Fibroblast of pulmonary artery (primary cell): ENCODE results near the gene KRTAP4-8.
"Not testable (repeated sequence)": the region's sequence is repeated elsewhere in the genome, so short reads cannot be mapped to it uniquely, and the experiment has no call there.

ENCODE experiments used
- DNase-seq: peaks from one replicate; pipeline ENCODE4 v3.0.0-alpha.2; 2010; ENCODE audit warnings: low read depth
- H3K4me3 ChIP-seq: replicated peaks from 2 replicates; pipeline ENCODE4 v1.5.1; 2011; ENCODE audit warnings: low read depth, mild to moderate bottlenecking, control low read depth, low read length, moderate library complexity
- CTCF ChIP-seq: IDR thresholded peaks from 2 replicates; pipeline ENCODE4 v1.5.1; 2011; ENCODE audit warnings: mild to moderate bottlenecking, control low read depth, low read length, inconsistent platforms; ENCODE audit errors: missing control alignments

Gene KRTAP4-8

GRCh38 chr17:41098042-41098441 lies at the start of gene KRTAP4-8:
Gene KRTAP4-8 (minus strand): TSS chr17:41098142. CDS start chr17:41098084, 58 bp downstream.
- no peak within 1 kb of the TSS for H3K4me3 ChIP-seq
- DNase-seq, result no peak
- TF ChIP-seq CTCF, result no peak

- DNase-seq, result no peak
- no peak overlapping the region for H3K4me3 ChIP-seq
- TF ChIP-seq CTCF, result no peak
These were observed 47.3 kb upstream of the KRTAP4-8 start for GRCh38 chr17:41145261-41145660.

GRCh38 chr17:41144846-41145245 lies 46.9 kb upstream of the KRTAP4-8 start:
- no peak for DNase-seq
- TF ChIP-seq CTCF, result no peak
- no peak overlapping the region for H3K4me3 ChIP-seq

GRCh38 chr17:41141361-41141760 lies 43.4 kb upstream of the KRTAP4-8 start:
- DNase-seq, result no peak
- TF ChIP-seq CTCF, result no peak
- H3K4me3 ChIP-seq, result no peak overlapping the region

- H3K4me3 ChIP-seq, result no peak within 1 kb of the TSS
- TF ChIP-seq CTCF, result no peak
- no peak for DNase-seq
These were observed 42.6 kb upstream of the KRTAP4-8 start, which contains the start of gene KRTAP4-6 for GRCh38 chr17:41140360-41141131. Gene KRTAP4-6 (minus strand): TSS chr17:41140544. CDS start chr17:41140487, 57 bp downstream.

GRCh38 chr17:41139865-41140264 lies 41.9 kb upstream of the KRTAP4-8 start:
- DNase-seq, H3K4me3 ChIP-seq: not testable (repeated sequence)

GRCh38 chr17:41133880-41134735 lies 36.2 kb upstream of the KRTAP4-8 start:
- TF ChIP-seq CTCF, result no peak
- no peak overlapping the region for H3K4me3 ChIP-seq
- DNase-seq, result no peak
